ENCODE data around the gene CDK12.
"Not testable (repeated sequence)": the region's sequence is repeated elsewhere in the genome, so short reads cannot be mapped to it uniquely, and the experiment has no call there.

CDK12 gene

DNA sequence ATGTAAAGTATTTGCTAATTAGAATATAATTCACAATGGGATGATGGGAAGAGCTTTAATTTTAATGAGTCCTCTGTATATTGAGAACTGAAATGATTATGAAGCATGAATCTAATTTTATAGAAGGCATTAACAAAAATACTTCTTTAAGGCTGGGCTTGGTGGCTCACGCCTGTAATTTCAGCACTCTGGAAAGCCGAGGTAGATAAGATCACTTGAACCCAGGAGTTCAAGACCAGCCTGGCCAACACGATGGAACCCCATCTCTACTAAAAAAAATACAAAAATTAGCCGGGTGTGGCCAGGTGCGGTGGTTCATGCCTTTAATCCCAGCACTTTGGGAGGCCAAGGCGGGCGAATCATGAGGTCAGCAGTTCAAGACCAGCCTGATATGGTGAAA lies 12.0 kb downstream of the CDK12 start:
- H3K9me3 ChIP-seq (ENCODE audit: control insufficient read depth, insufficient read depth, low read length): no peaks in the 10 kb centered on the region
- H3K4me2 ChIP-seq (ENCODE audit: low read length): no peak overlapping the region
- no peaks in the 10 kb centered on the region for H4K20me1 ChIP-seq (ENCODE audit: control insufficient read depth, insufficient read depth, low read depth, low read length)
- peaks cover 56% of the 10 kb centered on the region for H3K36me3 ChIP-seq (ENCODE audit: control insufficient read depth, low read length)
- no peak for TF ChIP-seq EZH2phosphoT487 (IDR thresholded peaks at IDR 0.05; ENCODE audit: borderline replicate concordance, low read length)
- TF ChIP-seq, protein P1, sequence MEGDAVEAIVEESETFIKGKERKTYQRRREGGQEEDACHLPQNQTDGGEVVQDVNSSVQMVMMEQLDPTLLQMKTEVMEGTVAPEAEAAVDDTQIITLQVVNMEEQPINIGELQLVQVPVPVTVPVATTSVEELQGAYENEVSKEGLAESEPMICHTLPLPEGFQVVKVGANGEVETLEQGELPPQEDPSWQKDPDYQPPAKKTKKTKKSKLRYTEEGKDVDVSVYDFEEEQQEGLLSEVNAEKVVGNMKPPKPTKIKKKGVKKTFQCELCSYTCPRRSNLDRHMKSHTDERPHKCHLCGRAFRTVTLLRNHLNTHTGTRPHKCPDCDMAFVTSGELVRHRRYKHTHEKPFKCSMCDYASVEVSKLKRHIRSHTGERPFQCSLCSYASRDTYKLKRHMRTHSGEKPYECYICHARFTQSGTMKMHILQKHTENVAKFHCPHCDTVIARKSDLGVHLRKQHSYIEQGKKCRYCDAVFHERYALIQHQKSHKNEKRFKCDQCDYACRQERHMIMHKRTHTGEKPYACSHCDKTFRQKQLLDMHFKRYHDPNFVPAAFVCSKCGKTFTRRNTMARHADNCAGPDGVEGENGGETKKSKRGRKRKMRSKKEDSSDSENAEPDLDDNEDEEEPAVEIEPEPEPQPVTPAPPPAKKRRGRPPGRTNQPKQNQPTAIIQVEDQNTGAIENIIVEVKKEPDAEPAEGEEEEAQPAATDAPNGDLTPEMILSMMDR (IDR thresholded peaks at IDR 0.05; ENCODE audit: low read depth, low read length, poor library complexity, severe bottlenecking): no peak
- H3K4me1 ChIP-seq (ENCODE audit: control insufficient read depth, low read length): no peaks in the 10 kb centered on the region
- H3K4me3 ChIP-seq (ENCODE audit: low read length): no peak overlapping the region
- no peak overlapping the region for H3K27ac ChIP-seq (ENCODE audit: low read depth, low read length)
- H3F3A ChIP-seq (ENCODE audit: control insufficient read depth, insufficient read depth): no peaks in the 10 kb centered on the region
- H3K9me2 ChIP-seq (replicated peaks; ENCODE audit: control insufficient read depth, low read length): no peaks in the 10 kb centered on the region
- peaks cover 68% of the 10 kb centered on the region for H3K79me2 ChIP-seq (ENCODE audit: control insufficient read depth, low read length)
- no peaks in the 10 kb centered on the region for H3K27me3 ChIP-seq (ENCODE audit: control insufficient read depth, low read length)

DNA sequence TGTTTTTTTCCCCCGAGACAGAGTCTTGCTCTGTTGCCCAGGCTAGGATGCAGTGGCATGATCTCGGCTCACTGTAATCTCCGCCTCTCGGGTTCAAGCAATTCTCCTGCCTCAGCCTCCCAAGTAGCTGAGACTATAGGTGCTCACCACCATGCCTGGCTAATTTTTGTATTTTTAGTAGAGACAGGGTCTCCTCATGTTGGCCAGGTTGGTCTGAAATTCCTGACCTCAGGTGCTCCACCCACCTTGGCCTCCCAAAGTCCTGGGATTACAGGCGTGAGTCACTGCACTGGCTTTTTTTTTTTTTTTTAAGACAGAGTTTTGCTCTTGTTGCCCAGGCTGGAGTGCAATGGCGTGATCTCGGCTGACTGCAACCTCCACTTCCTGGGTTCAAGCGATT lies 18.3 kb downstream of the CDK12 start:
- Histone ChIP-seq H3K79me2 (ENCODE audit: control insufficient read depth, low read length) (peaks cover 50% of the 10 kb centered on the region), H3K36me3 (ENCODE audit: control insufficient read depth, low read length) (peaks cover 34% of the 10 kb centered on the region)
- H3K9me2 ChIP-seq (replicated peaks; ENCODE audit: control insufficient read depth, low read length); H3K27me3 ChIP-seq (ENCODE audit: control insufficient read depth, low read length); H3K27ac ChIP-seq (ENCODE audit: low read depth, low read length); H3K4me3 ChIP-seq (ENCODE audit: low read length); H3K9me3 ChIP-seq (ENCODE audit: control insufficient read depth, insufficient read depth, low read length); H3F3A ChIP-seq (ENCODE audit: control insufficient read depth, insufficient read depth); H3K4me2 ChIP-seq (ENCODE audit: low read length); H3K4me1 ChIP-seq (ENCODE audit: control insufficient read depth, low read length); H4K20me1 ChIP-seq (ENCODE audit: control insufficient read depth, insufficient read depth, low read depth, low read length): not testable (repeated sequence)

DNA sequence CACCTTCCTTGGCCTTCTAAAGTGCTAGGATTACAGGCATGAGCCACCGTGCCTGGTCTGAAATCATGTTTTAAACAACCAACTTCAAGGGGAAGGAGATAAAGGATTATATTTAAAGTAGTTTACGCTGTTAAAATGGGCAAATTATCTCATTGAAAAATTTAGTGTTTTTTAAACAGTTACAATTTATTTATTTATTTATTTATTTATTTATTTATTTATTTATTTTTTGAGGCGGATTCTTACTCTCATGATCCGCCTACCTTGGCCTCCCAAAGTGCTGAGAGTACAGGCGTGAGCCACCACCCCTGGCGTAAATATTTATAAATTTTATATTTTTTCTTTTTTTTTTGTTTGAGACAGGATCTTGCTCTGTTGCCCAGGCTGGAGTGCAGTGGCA lies 22.2 kb downstream of the CDK12 start:
- H3K79me2 ChIP-seq (ENCODE audit: control insufficient read depth, low read length): peaks cover 66% of the 10 kb centered on the region
- H3K36me3 ChIP-seq (ENCODE audit: control insufficient read depth, low read length): peaks cover 39% of the 10 kb centered on the region
- no peaks in the 10 kb centered on the region for H3K27me3 ChIP-seq (ENCODE audit: control insufficient read depth, low read length)
- H3K4me2 ChIP-seq (ENCODE audit: low read length): no peak overlapping the region
- H3K4me1 ChIP-seq (ENCODE audit: control insufficient read depth, low read length): no peaks in the 10 kb centered on the region
- no peaks in the 10 kb centered on the region for H3F3A ChIP-seq (ENCODE audit: control insufficient read depth, insufficient read depth)
- H3K4me3 ChIP-seq (ENCODE audit: low read length): no peak overlapping the region
- no peaks in the 10 kb centered on the region for H3K9me2 ChIP-seq (replicated peaks; ENCODE audit: control insufficient read depth, low read length)
- H3K9me3 ChIP-seq (ENCODE audit: control insufficient read depth, insufficient read depth, low read length): no peaks in the 10 kb centered on the region
- TF ChIP-seq, protein P1 (IDR thresholded peaks at IDR 0.05; ENCODE audit: low read depth, low read length, poor library complexity, severe bottlenecking): no peak
- TF ChIP-seq EZH2phosphoT487 (IDR thresholded peaks at IDR 0.05; ENCODE audit: borderline replicate concordance, low read length): no peak
- H4K20me1 ChIP-seq (ENCODE audit: control insufficient read depth, insufficient read depth, low read depth, low read length): no peaks in the 10 kb centered on the region
- no peak overlapping the region for H3K27ac ChIP-seq (ENCODE audit: low read depth, low read length)

DNA sequence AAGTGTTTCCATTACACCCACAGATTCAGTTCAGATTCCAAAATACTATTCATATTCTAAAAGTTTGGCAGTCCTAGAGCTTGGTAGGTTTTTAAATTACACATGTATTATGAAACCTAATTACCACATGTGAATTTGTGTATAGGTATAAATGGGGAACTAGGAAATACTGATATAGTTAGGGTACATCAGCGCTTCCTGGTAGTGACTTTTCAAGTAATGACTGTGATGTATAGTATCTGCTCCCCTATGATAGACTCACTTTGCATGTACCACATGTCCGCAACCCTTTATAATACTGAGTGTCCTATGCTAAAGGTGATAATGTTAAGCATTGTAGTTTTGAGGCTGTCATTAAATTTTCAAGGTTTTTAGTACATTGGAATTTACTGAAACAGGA lies 22.9 kb downstream of the CDK12 start:
- Histone ChIP-seq H3K4me1 (ENCODE audit: control insufficient read depth, low read length) (no peaks in the 10 kb centered on the region), H3K9me2 (replicated peaks; ENCODE audit: control insufficient read depth, low read length) (no peaks in the 10 kb centered on the region), H3K9me3 (ENCODE audit: control insufficient read depth, insufficient read depth, low read length) (no peaks in the 10 kb centered on the region), H3K79me2 (ENCODE audit: control insufficient read depth, low read length) (peaks cover 68% of the 10 kb centered on the region), H3F3A (ENCODE audit: control insufficient read depth, insufficient read depth) (no peaks in the 10 kb centered on the region), H3K27me3 (ENCODE audit: control insufficient read depth, low read length) (no peaks in the 10 kb centered on the region), H3K36me3 (ENCODE audit: control insufficient read depth, low read length) (peaks cover 37% of the 10 kb centered on the region), H4K20me1 (ENCODE audit: control insufficient read depth, insufficient read depth, low read depth, low read length) (no peaks in the 10 kb centered on the region), H3K27ac (ENCODE audit: low read depth, low read length) (no peak overlapping the region), H3K4me2 (ENCODE audit: low read length) (no peak overlapping the region), H3K4me3 (ENCODE audit: low read length) (no peak overlapping the region)
- TF ChIP-seq, protein P1 (IDR thresholded peaks at IDR 0.05; ENCODE audit: low read depth, low read length, poor library complexity, severe bottlenecking): no peak
- TF ChIP-seq EZH2phosphoT487 (IDR thresholded peaks at IDR 0.05; ENCODE audit: borderline replicate concordance, low read length): no peak
